Panc1 (cell line): ENCODE results near the gene CHMP6. TPM values are rescaled to one million over a fixed set of nuclear protein-coding genes. Genes with fewer than 3 reads are reported as not detected.

ENCODE experiments used
- ATAC-seq: fragments of 200-7000 bp; cut with Tn5 transposase; 2 replicates; pipeline ENCODE4 v1.9.1; 2020; ENCODE audit warnings: mild to moderate bottlenecking, moderate library complexity
- BruUV-seq: library from RNA; stranded (reverse); fragments of 400-500 nt; replicated peaks from 2 replicates; lab custom pipeline; 2021; lab: Mats Ljungman, UMichigan
- CTCF ChIA-PET: fragments of 300-600 bp; sonication (Branson Sonifier 250); formaldehyde crosslinking; loops from one replicate; lab custom pipeline; 2022; ENCODE audit warnings: antibody characterized with exemption; lab: Charles Lee
- POLR2A ChIA-PET: fragments of 300-600 bp; sonication (Branson Sonifier 250); formaldehyde crosslinking; loops from one replicate; lab custom pipeline; 2022; ENCODE audit warnings: antibody characterized with exemption; lab: Charles Lee
- DNase-seq: peaks from one replicate; pipeline ENCODE4 v3.0.0-alpha.2; 2010; ENCODE audit warnings: low read depth, low spot score
- H3K27ac ChIP-seq: 2 replicates; pipeline ENCODE4 v1.5.1; 2011; ENCODE audit warnings: mild to moderate bottlenecking, low read length, inconsistent platforms
- H3K27me3 ChIP-seq: fragments of 200-500 bp; sonication (Bioruptor generic); 2 replicates; pipeline ENCODE4 v1.6.0; 2014; ENCODE audit warnings: low read length, inconsistent platforms; ENCODE audit not compliant: control insufficient read depth, insufficient read depth
- H3K36me3 ChIP-seq: fragments of 200-500 bp; sonication (Bioruptor generic); 2 replicates; pipeline ENCODE4 v1.5.1; 2014; ENCODE audit warnings: inconsistent platforms, mild to moderate bottlenecking, low read length, moderate library complexity; ENCODE audit not compliant: control insufficient read depth, insufficient read depth
- H3K4me1 ChIP-seq: 2 replicates; pipeline ENCODE4 v1.5.1; 2011; ENCODE audit warnings: inconsistent platforms, mild to moderate bottlenecking, low read length, moderate library complexity; ENCODE audit not compliant: control insufficient read depth, insufficient read depth
- H3K4me3 ChIP-seq, 2 experiments: 2 replicates each; pipeline ENCODE4 v1.5.1; 2011 to 2012; ENCODE audit warnings: low read depth in 2 of 2, low read length in 2 of 2, mild to moderate bottlenecking in 2 of 2, inconsistent platforms in 1 of 2, moderate library complexity in 1 of 2
- H3K9me3 ChIP-seq: fragments of 200-500 bp; sonication (Bioruptor generic); 2 replicates; pipeline ENCODE4 v1.5.1; 2014; ENCODE audit warnings: low read depth, mild to moderate bottlenecking, inconsistent platforms, low read length, moderate library complexity; ENCODE audit not compliant: control insufficient read depth, insufficient read depth
- POLR2AphosphoS5 ChIP-seq: IDR thresholded peaks from 2 replicates; pipeline ENCODE4 v1.6.1; 2012; ENCODE audit warnings: mild to moderate bottlenecking, low read depth, low read length, moderate library complexity
- SIN3A ChIP-seq: IDR thresholded peaks from 2 replicates; pipeline ENCODE4 v1.6.1; 2012; ENCODE audit warnings: low read depth, mild to moderate bottlenecking, low read length, moderate library complexity, borderline replicate concordance; ENCODE audit not compliant: insufficient read depth
- TCF7L2 ChIP-seq: IDR thresholded peaks from 2 replicates; pipeline ENCODE4 v1.6.1; 2011; ENCODE audit warnings: mild to moderate bottlenecking, low read depth, low read length, inconsistent platforms
- in situ Hi-C: cut with HindIII; loops from 2 replicates; pipeline ENCODE4 v1.10.0; 2016; ENCODE audit warnings: low sequenced_read_pairs, low pct_unique_long_range_greater_than_20kb
- intact Hi-C: fragments of 100-400 bp; cut with micrococcal nuclease; formaldehyde crosslinking; loops from one replicate; pipeline ENCODE4 v1.10.0; 2022; ENCODE audit not compliant: unreplicated experiment
- total RNA-seq: library from RNA; stranded (reverse); gene quantifications from one replicate; pipeline ENCODE4 v1.2.1, GENCODE V29; 2021; ENCODE audit not compliant: unreplicated experiment
- TF ChIP-seq, protein P1 (sequence below), 2 experiments: IDR thresholded peaks; 2 replicates each; pipeline ENCODE4 v1.6.1; 2011 to 2012; ENCODE audit warnings: low read depth in 2 of 2, control low read depth in 1 of 2, low read length in 1 of 2, mild to moderate bottlenecking in 1 of 2, moderate library complexity in 1 of 2; ENCODE audit not compliant: insufficient read depth in 1 of 2
- TF ChIP-seq, protein P2 (sequence below): fragments of 450-650 bp; IDR thresholded peaks from 2 replicates; pipeline ENCODE4 v1.5.1; 2017; ENCODE audit warnings: mild to moderate bottlenecking

The CHMP6 gene
- total RNA-seq, 1 experiment from 2014 or later = 43.7 TPM

DNA sequence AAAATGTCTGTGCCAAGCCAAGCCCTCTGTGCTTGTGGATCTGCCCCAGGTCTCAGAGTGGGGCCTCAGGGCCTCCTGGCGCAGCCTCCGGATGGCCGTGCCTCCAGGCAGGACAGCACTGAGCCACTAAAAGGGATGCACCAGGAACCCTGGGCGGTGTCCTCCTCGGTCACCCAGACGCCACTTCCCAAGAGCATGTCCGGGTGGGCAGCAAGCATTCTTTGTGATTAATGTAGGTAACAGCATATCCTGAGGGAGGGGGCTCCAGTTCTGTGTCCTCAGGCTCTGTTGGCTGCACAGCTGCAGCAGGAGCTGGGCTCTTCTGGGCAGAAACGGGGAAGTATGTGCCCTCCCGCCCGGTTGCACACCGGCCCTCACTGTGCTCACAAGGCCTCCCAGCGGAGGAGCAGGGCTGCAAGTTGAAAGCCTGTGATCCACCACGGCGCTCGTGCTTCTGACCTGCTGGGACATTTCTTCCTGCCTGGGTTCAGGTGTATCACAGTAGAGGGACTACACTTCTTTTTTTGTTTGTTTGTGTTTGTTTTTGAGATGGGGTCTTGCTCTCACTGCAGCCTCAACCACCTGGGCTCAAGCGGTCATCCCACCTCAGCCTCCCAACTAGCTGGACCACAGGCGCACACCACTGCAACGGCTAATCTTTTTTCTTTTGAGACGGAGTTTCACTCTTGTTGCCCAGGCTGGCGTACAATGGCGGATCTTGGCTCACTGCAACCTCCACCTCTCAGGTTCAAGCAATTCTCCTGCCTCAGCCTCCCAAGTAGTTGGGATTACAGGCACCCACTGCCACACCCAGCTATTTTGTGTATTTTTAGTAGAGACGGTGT lies 37.9 kb upstream of the CHMP6 start:
- DNase-seq = no peak
- no peaks in the 10 kb centered on the region for H3K36me3 ChIP-seq
- no peaks in the 10 kb centered on the region for H3K9me3 ChIP-seq
- ATAC-seq = no peak
- ChIA-PET POLR2A (no interaction called here), CTCF (no interaction called here)
- no peak for TF ChIP-seq POLR2AphosphoS5
- H3K27me3 ChIP-seq = no peaks in the 10 kb centered on the region
- no TSS peak for BruUV-seq
- in situ Hi-C loops (no loop called here), intact Hi-C loops (no loop called here)
- no peak overlapping the region for H3K27ac ChIP-seq
- H3K4me3 ChIP-seq = no peak overlapping the region
- H3K4me1 ChIP-seq = no peaks in the 10 kb centered on the region

DNA sequence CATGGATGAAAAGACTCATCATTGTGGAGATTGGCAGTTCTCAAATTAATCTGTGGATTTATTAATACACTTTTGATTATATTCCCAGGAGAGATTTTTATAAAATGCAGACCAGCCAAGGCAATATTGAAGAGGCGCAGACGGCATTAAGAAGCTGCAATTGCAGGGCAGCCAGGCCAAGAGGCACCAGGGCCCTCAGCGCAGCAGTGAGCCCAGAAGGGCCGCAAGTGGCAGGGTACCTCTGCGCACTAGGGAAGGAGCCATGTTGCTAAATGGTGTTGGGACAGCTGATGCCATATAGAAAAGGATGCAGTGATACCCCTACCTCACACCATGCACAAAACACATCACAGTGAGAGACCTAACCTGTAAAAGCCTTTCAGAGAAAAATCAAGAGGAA lies 36.6 kb upstream of the CHMP6 start:
- POLR2A ChIA-PET = no interaction called here
- ATAC-seq = no peak

More for the DNA sequence above, 36.6 kb upstream of the CHMP6 start:
- TF ChIP-seq, protein P1, sequence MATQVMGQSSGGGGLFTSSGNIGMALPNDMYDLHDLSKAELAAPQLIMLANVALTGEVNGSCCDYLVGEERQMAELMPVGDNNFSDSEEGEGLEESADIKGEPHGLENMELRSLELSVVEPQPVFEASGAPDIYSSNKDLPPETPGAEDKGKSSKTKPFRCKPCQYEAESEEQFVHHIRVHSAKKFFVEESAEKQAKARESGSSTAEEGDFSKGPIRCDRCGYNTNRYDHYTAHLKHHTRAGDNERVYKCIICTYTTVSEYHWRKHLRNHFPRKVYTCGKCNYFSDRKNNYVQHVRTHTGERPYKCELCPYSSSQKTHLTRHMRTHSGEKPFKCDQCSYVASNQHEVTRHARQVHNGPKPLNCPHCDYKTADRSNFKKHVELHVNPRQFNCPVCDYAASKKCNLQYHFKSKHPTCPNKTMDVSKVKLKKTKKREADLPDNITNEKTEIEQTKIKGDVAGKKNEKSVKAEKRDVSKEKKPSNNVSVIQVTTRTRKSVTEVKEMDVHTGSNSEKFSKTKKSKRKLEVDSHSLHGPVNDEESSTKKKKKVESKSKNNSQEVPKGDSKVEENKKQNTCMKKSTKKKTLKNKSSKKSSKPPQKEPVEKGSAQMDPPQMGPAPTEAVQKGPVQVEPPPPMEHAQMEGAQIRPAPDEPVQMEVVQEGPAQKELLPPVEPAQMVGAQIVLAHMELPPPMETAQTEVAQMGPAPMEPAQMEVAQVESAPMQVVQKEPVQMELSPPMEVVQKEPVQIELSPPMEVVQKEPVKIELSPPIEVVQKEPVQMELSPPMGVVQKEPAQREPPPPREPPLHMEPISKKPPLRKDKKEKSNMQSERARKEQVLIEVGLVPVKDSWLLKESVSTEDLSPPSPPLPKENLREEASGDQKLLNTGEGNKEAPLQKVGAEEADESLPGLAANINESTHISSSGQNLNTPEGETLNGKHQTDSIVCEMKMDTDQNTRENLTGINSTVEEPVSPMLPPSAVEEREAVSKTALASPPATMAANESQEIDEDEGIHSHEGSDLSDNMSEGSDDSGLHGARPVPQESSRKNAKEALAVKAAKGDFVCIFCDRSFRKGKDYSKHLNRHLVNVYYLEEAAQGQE (IDR thresholded peaks at IDR 0.05; ENCODE audit: insufficient read depth in 1 of 2, low read depth in 2 of 2, low read length in 1 of 2) = no peak
- TF ChIP-seq POLR2AphosphoS5 (no peak), SIN3A (no peak), TCF7L2 (no peak)
- TF ChIP-seq, protein P2, sequence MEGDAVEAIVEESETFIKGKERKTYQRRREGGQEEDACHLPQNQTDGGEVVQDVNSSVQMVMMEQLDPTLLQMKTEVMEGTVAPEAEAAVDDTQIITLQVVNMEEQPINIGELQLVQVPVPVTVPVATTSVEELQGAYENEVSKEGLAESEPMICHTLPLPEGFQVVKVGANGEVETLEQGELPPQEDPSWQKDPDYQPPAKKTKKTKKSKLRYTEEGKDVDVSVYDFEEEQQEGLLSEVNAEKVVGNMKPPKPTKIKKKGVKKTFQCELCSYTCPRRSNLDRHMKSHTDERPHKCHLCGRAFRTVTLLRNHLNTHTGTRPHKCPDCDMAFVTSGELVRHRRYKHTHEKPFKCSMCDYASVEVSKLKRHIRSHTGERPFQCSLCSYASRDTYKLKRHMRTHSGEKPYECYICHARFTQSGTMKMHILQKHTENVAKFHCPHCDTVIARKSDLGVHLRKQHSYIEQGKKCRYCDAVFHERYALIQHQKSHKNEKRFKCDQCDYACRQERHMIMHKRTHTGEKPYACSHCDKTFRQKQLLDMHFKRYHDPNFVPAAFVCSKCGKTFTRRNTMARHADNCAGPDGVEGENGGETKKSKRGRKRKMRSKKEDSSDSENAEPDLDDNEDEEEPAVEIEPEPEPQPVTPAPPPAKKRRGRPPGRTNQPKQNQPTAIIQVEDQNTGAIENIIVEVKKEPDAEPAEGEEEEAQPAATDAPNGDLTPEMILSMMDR = no peak
- intact Hi-C loops = no loop called here
- no peaks in the 10 kb centered on the region for H3K36me3 ChIP-seq
- no peaks in the 10 kb centered on the region for H3K4me1 ChIP-seq
- no peak overlapping the region for H3K27ac ChIP-seq
- H3K9me3 ChIP-seq = no peaks in the 10 kb centered on the region
- in situ Hi-C loops = no loop called here
- no peak for DNase-seq
- H3K27me3 ChIP-seq = no peaks in the 10 kb centered on the region
- no peak overlapping the region for H3K4me3 ChIP-seq
- CTCF ChIA-PET = no interaction called here
- no TSS peak for BruUV-seq
